Activated CD4-positive, alpha-beta T cell treated with anti-CD3 and anti-CD28 coated beads, Interleukin-2, amount 50 U/mL, for 24 hours (primary cell): ENCODE results near the gene UPK2.

Source experiments
- DNase-seq, 2 donors: peaks; one replicate each; pipeline ENCODE4 v3.0.0-alpha.2; 2020; ENCODE audit warnings: low read depth in 1 of 2, low spot score in 1 of 2

The UPK2 gene

GRCh38 chr11:118917481-118918127 is 38.5 kb upstream of the UPK2 start:
- DNase-seq, result no peak

GRCh38 chr11:118918128-118918685 is 37.9 kb upstream of the UPK2 start:
- no peak for DNase-seq

- no peak for DNase-seq
These were observed 37.3 kb upstream of the UPK2 start for GRCh38 chr11:118918686-118919280.

- DNase-seq, result no peak
These were observed 34.8 kb upstream of the UPK2 start for GRCh38 chr11:118921121-118921928.

- no peak for DNase-seq
These were observed 34.0 kb upstream of the UPK2 start for GRCh38 chr11:118921929-118922744.

GRCh38 chr11:118922745-118923627 is 33.1 kb upstream of the UPK2 start:
- no peak for DNase-seq

GRCh38 chr11:118923721-118924587 is 32.1 kb upstream of the UPK2 start:
- DNase-seq, result no peak

- DNase-seq, result no peak
These were observed 31.2 kb upstream of the UPK2 start for GRCh38 chr11:118924591-118925585.

- DNase-seq, result no peak
These were observed 28.5 kb upstream of the UPK2 start for GRCh38 chr11:118927554-118928100.

- peak; percentile 88 for DNase-seq
These were observed 27.8 kb upstream of the UPK2 start for GRCh38 chr11:118928101-118928869.

GRCh38 chr11:118928870-118929500 is 27.1 kb upstream of the UPK2 start:
- no peak for DNase-seq

- peak in 1 of 2 donors; percentile 70 for DNase-seq
These were observed 26.5 kb upstream of the UPK2 start for GRCh38 chr11:118929501-118930093.

- DNase-seq, result peak; percentile 82 to 83
These were observed 25.9 kb upstream of the UPK2 start for GRCh38 chr11:118930094-118930712.

- no peak for DNase-seq
These were observed 24.5 kb upstream of the UPK2 start for GRCh38 chr11:118931571-118931970.

GRCh38 chr11:118933486-118933885 is 22.6 kb upstream of the UPK2 start:
- DNase-seq, result no peak

GRCh38 chr11:118935376-118935775 is 20.7 kb upstream of the UPK2 start:
- DNase-seq, result no peak
